Right atrium auricular region (tissue), 2 donors: ENCODE measurements around the gene CEP112. TPM values are rescaled to one million over a fixed set of nuclear protein-coding genes. Genes with fewer than 3 reads are reported as not detected.

Source experiments
- DNase-seq: peaks from one replicate; pipeline ENCODE4 v3.0.0-alpha.2; 2019; ENCODE audit warnings: low spot score
- H3K27ac ChIP-seq, 2 donors: fragments of 200-600 bp; sonication (generic); 1 replicate in 1 of 2; 2 replicates in 1 of 2; pipeline ENCODE4 v1.5.1; 2016 to 2019
- H3K27me3 ChIP-seq, 2 donors: fragments of 200-600 bp; sonication (generic); one replicate each; pipeline versions ENCODE4 v1.5.1 to v1.6.0; 2017 to 2019
- H3K36me3 ChIP-seq: fragments of 200-600 bp; sonication (generic); one replicate; pipeline ENCODE4 v1.5.1; 2016
- H3K4me1 ChIP-seq, 2 donors: fragments of 200-600 bp; sonication (generic); one replicate each; pipeline versions ENCODE4 v1.5.1 to v1.6.0; 2017 to 2019
- H3K4me3 ChIP-seq, 2 donors: fragments of 200-600 bp; sonication (generic); 1 replicate in 1 of 2; 2 replicates in 1 of 2; pipeline ENCODE4 v1.5.1; 2017 to 2019; ENCODE audit warnings: mild to moderate bottlenecking in 1 of 2, moderate library complexity in 1 of 2
- H3K9me3 ChIP-seq, 2 donors: fragments of 200-600 bp; sonication (generic); one replicate each; pipeline ENCODE4 v1.5.1; 2019
- total RNA-seq, 2 donors: library from RNA; depleted of rRNA; stranded (reverse); fragments of >200 nt; gene quantifications; one replicate each; pipeline ENCODE4 v1.1.0, GENCODE V29; 2016
- TF ChIP-seq, protein P1 (sequence below), 2 donors: fragments of 200-600 bp; sonication (generic); IDR thresholded peaks; one replicate each; pipeline ENCODE4 v1.5.1; 2019; ENCODE audit warnings: antibody characterized with exemption in 2 of 2

CEP112 gene
- total RNA-seq, 2 donors from 2014 or later, result 8.1 to 11.2 TPM

DNA sequence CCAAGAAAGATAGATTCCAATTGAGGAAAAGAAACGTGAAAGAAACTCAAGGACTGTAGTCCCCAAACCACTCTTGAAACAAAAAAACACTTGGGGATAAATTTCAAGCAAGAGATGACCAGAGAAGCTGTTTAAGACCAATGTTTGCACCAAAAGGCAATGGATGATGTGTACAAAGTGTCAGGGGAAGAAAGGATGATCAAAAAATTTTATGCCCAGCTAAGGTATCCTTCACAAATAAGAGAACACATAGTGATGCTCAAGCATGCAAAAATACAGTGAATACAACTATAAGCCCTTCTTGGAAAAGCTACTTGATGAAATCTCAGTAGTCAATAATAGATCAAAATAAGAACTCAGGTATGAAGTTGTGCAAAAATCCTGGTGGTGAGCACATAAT is 281.1 kb downstream of the CEP112 start:
- TF ChIP-seq, protein P1, sequence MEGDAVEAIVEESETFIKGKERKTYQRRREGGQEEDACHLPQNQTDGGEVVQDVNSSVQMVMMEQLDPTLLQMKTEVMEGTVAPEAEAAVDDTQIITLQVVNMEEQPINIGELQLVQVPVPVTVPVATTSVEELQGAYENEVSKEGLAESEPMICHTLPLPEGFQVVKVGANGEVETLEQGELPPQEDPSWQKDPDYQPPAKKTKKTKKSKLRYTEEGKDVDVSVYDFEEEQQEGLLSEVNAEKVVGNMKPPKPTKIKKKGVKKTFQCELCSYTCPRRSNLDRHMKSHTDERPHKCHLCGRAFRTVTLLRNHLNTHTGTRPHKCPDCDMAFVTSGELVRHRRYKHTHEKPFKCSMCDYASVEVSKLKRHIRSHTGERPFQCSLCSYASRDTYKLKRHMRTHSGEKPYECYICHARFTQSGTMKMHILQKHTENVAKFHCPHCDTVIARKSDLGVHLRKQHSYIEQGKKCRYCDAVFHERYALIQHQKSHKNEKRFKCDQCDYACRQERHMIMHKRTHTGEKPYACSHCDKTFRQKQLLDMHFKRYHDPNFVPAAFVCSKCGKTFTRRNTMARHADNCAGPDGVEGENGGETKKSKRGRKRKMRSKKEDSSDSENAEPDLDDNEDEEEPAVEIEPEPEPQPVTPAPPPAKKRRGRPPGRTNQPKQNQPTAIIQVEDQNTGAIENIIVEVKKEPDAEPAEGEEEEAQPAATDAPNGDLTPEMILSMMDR (IDR thresholded peaks at IDR 0.05), result no peak

DNA sequence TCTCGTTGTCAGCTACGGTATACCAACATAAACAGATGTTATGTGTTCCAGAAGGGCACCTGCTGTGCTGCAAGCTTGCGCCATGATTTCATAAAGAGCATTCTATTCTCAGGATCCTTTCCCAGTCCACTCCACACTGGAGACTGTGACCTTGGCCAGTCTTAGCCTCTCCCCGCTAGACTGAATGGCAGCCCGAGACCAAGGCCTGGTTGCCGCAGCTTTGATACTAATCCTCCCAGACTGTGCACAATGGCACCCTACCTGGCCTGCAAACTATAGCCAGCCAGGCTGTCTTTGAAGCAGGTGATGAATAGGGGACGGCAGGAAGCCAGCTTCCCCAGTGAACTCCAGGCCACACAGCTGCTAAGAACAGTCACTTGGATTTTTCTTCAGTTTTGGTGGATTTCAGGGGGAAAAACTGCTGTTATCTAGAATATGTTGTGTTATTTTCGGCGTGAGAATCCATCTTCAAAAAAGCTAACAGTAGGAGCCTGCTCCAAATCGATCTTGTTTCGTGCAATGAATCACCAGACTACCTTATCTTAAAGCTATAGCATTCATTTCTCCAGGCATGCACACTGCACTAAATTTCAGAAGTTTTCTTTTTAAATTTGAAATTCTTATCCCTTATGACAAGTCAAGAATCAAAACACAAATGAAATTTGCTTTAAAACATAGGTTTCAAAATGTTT is 289.0 kb downstream of the CEP112 start:
- no peaks in the 10 kb centered on the region for H3K27me3 ChIP-seq
- H3K4me3 ChIP-seq, result no peak overlapping the region
- H3K9me3 ChIP-seq, result no peaks in the 10 kb centered on the region
- H3K4me1 ChIP-seq, result no peaks in the 10 kb centered on the region
- TF ChIP-seq, protein P1 (IDR thresholded peaks at IDR 0.05), result no peak
- no peak for DNase-seq
- H3K36me3 ChIP-seq, result no peaks in the 10 kb centered on the region
- no peak overlapping the region for H3K27ac ChIP-seq

More for the DNA sequence above, 281.1 kb downstream of the CEP112 start:
- DNase-seq, result no peak
- H3K4me1 ChIP-seq, result no peaks in the 10 kb centered on the region
- H3K4me3 ChIP-seq, result no peak overlapping the region
- no peaks in the 10 kb centered on the region for H3K36me3 ChIP-seq
- H3K27me3 ChIP-seq, result no peaks in the 10 kb centered on the region
- H3K9me3 ChIP-seq, result peaks cover 0 to 6% of the 10 kb centered on the region in 2 donors
- H3K27ac ChIP-seq, result no peak overlapping the region

DNA sequence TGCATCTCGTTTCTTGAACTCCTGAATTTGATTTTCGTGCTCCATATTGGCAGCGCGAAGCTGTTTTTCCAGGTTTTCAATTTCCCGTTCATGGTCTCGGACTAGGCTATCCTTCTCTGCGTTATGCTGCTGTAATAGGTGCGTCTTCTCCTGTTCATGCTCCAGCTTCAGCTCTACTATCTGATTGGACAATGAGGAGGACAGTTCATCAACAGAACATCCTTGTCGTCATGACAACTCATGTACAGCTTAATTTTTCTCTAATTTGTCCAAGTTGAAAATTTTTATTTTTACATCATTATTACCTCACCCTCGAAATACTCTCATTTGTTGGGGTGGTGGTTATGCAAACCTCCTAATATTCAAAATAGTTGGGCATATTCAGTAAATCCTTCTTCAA is 289.8 kb downstream of the CEP112 start:
- TF ChIP-seq, protein P1 (IDR thresholded peaks at IDR 0.05), result no peak
- H3K27ac ChIP-seq, result no peak overlapping the region
- no peaks in the 10 kb centered on the region for H3K27me3 ChIP-seq
- H3K9me3 ChIP-seq, result no peaks in the 10 kb centered on the region
- no peak for DNase-seq
- no peak overlapping the region for H3K4me3 ChIP-seq
- H3K36me3 ChIP-seq, result no peaks in the 10 kb centered on the region
- no peaks in the 10 kb centered on the region for H3K4me1 ChIP-seq

DNA sequence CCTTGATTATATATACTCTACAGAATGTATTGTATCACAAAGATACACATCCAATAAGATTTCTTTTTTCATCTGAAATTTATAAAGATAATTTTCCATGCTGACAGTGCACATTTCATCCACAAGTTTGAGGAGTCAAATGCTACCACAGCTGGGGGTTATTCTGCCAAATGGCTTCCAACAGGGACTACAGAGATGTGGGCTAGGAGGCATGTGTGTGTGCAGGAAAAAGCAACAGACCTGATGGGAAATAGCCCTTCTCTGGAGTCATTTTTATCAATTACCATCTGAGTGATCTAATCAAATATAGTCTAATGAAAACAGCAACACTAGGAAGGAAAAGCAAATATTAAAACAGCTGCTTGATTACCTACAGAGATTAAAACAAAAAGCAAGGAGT is 290.5 kb downstream of the CEP112 start:
- Histone ChIP-seq H3K27ac (no peak overlapping the region), H3K4me1 (no peaks in the 10 kb centered on the region), H3K36me3 (no peaks in the 10 kb centered on the region), H3K27me3 (no peaks in the 10 kb centered on the region), H3K9me3 (no peaks in the 10 kb centered on the region), H3K4me3 (no peak overlapping the region)
- TF ChIP-seq, protein P1 (IDR thresholded peaks at IDR 0.05), result no peak
- no peak for DNase-seq

DNA sequence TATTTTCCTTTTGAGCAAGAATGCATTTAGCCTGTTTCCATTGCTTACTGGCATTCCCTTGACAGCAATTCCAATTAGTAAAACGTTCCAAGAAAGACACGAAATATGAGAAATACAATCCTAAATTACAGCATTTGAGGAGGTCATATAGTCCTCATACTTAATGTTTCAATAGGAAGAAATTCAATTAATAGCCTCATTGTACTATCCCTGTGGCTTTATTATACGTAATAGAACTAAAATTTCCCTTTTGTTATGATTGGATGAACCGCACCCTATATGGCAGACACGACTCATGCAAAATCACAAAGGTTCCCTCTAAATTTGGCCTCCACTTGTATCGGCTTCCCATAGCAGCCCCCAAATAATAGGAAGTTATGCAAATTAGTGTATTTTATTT is 291.7 kb downstream of the CEP112 start:
- H3K9me3 ChIP-seq, result no peaks in the 10 kb centered on the region
- no peaks in the 10 kb centered on the region for H3K27me3 ChIP-seq
- TF ChIP-seq, protein P1 (IDR thresholded peaks at IDR 0.05), result no peak
- no peak overlapping the region for H3K4me3 ChIP-seq
- DNase-seq, result no peak
- no peaks in the 10 kb centered on the region for H3K36me3 ChIP-seq
- H3K4me1 ChIP-seq, result no peaks in the 10 kb centered on the region
- H3K27ac ChIP-seq, result no peak overlapping the region

DNA sequence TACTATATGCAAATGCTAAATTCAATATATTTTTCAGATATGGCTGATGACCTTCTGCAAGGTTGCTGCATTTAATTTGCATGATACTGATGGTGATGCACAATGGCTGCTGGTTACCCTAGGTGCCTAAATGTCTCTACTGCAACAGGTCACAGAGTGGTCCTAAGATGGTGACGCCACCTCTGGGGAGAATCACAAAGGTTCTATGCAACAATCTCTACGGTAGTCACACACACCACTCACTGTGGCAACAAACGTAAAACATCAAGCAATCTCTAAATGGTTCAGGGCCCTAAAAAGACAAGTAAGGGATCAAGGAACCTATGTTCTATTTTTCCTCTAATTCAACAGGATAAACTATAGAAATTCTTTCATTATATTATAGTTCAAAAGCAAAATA is 293.3 kb downstream of the CEP112 start:
- Histone ChIP-seq H3K27me3 (no peaks in the 10 kb centered on the region), H3K27ac (no peak overlapping the region), H3K36me3 (no peaks in the 10 kb centered on the region), H3K4me3 (no peak overlapping the region), H3K4me1 (no peaks in the 10 kb centered on the region), H3K9me3 (no peaks in the 10 kb centered on the region)
- DNase-seq, result no peak
- TF ChIP-seq, protein P1 (IDR thresholded peaks at IDR 0.05), result no peak
